ENCODE measurements around the gene SUSD4. TPM values are rescaled to one million over a fixed set of nuclear protein-coding genes. Genes with fewer than 3 reads are reported as not detected.

SUSD4 gene
- polyA plus RNA-seq, 1 of the 3 experiments (the other 2 are of a cell fraction): 0.31 TPM

DNA sequence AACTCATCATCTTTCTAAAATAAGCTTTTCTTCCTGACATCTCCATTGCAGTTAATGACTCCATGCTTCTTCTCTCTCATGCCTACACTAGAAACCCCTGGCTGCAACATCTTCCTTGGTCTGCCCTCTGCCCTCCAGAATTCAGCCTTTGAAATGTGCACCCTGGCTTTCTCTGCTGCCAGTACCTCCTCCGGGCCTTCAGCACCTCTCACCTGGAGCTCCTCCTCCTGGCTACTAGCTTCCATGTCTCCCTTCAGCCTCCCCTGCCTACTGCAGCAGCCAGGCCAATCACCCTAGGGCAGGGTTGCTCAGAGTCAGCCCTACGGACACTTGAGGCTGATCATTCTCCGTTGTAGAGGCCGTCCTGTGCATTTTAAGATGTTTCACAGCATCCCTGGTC lies 18.3 kb downstream of the SUSD4 start:
- CTCF ChIA-PET: no interaction called here
- no peaks in the 10 kb centered on the region for H4K20me1 ChIP-seq (ENCODE audit: insufficient read depth)

DNA sequence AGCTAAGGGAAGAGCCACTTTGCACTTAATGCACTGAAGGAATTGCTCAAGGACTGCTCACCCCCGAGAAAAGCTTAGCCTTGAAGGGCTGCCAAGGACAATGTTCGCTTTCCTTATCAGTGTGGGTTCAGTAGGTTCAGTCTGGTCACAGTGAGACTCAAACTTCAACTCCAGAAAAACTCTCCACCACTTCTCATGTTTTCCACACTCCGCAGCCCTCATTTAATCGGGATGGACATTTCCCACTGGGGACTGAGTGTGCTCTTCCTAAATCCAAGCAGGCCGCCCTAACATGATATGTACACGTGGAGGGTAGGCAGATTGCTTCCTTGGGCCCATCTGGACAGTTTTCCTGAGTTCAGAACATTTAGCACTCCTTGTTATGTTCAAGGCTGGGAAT lies 19.5 kb downstream of the SUSD4 start:
- 30% methylated on average over 6 of the region's 6 CpGs for WGBS (ENCODE audit: low lambda C conversion rate)
- H3K79me2 ChIP-seq (ENCODE audit: insufficient read depth): no peaks in the 10 kb centered on the region
- no peaks in the 10 kb centered on the region for H3K9me2 ChIP-seq
- no peak for DNase-seq
- TF ChIP-seq JUND (IDR thresholded peaks at IDR 0.05) (no peak), NRF1 (IDR thresholded peaks at IDR 0.05; ENCODE audit: low read depth, low read length) (no peak), USF2 (IDR thresholded peaks at IDR 0.05; ENCODE audit: borderline replicate concordance, low read depth, low read length) (no peak), EZH2phosphoT487 (IDR thresholded peaks at IDR 0.05; ENCODE audit: borderline replicate concordance, low read depth) (no peak), FOSL2 (IDR thresholded peaks at IDR 0.05; ENCODE audit: borderline replicate concordance, low read depth) (no peak)
- TF ChIP-seq, protein P1, sequence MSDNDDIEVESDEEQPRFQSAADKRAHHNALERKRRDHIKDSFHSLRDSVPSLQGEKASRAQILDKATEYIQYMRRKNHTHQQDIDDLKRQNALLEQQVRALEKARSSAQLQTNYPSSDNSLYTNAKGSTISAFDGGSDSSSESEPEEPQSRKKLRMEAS (IDR thresholded peaks at IDR 0.05; ENCODE audit: low read depth): no peak
- H3K36me3 ChIP-seq (replicated peaks in 1 of 2; ENCODE audit: control insufficient read depth in 1 of 2, insufficient read depth in 2 of 2, low read length in 1 of 2): no peaks in the 10 kb centered on the region
- no peak overlapping the region for H3K4me2 ChIP-seq
- peaks cover 9% of the 10 kb centered on the region; the same call in 1 of the 2 replicates for H3K27me3 ChIP-seq (ENCODE audit: insufficient read depth)
- no peak overlapping the region for H2AFZ ChIP-seq (ENCODE audit: low read depth)
- no peaks in the 10 kb centered on the region for H3K9me3 ChIP-seq
- no peaks in the 10 kb centered on the region for H3F3A ChIP-seq (replicated peaks; ENCODE audit: insufficient read depth)
- H3K27ac ChIP-seq (ENCODE audit: low read depth in 2 of 2, low read length in 1 of 2): no peak overlapping the region
- no peak overlapping the region for H3K4me3 ChIP-seq (ENCODE audit: low read depth in 2 of 2, low read length in 1 of 2)
- no peaks in the 10 kb centered on the region for H4K20me1 ChIP-seq (ENCODE audit: insufficient read depth)
- H3K4me1 ChIP-seq (ENCODE audit: control insufficient read depth in 1 of 2, insufficient read depth in 2 of 2, low read depth in 1 of 2, low read length in 1 of 2): peaks cover 0 to 8% of the 10 kb centered on the region in 2 experiments; a peak in 2 of 4 replicates
- no peak overlapping the region for H3K9ac ChIP-seq
- CTCF ChIA-PET: no interaction called here
- POLR2A ChIA-PET: no interaction called here

More for the DNA sequence above, 18.3 kb downstream of the SUSD4 start:
- H3K79me2 ChIP-seq (ENCODE audit: insufficient read depth): no peaks in the 10 kb centered on the region
- H3K9me3 ChIP-seq: no peaks in the 10 kb centered on the region
- H3K4me3 ChIP-seq (ENCODE audit: low read depth in 2 of 2, low read length in 1 of 2): no peak overlapping the region
- H3K27ac ChIP-seq (ENCODE audit: low read depth in 2 of 2, low read length in 1 of 2): no peak overlapping the region
- no peak overlapping the region for H2AFZ ChIP-seq (ENCODE audit: low read depth)
- H3K27me3 ChIP-seq (ENCODE audit: insufficient read depth): peaks cover 9% of the 10 kb centered on the region; the same call in 1 of the 2 replicates
- 63% methylated on average over 4 of the region's 4 CpGs for WGBS (ENCODE audit: low lambda C conversion rate)
- no peak overlapping the region for H3K9ac ChIP-seq
- H3K4me2 ChIP-seq: no peak overlapping the region
- POLR2A ChIA-PET: no interaction called here
- no peak for DNase-seq
- peaks cover 0 to 12% of the 10 kb centered on the region in 2 experiments; a peak in 2 of 4 replicates for H3K4me1 ChIP-seq (ENCODE audit: control insufficient read depth in 1 of 2, insufficient read depth in 2 of 2, low read depth in 1 of 2, low read length in 1 of 2)
- TF ChIP-seq FOXM1 (IDR thresholded peaks at IDR 0.05; ENCODE audit: low read depth): no peak
- no peak for TF ChIP-seq YY1 (IDR thresholded peaks at IDR 0.05; ENCODE audit: low read depth)
- TF ChIP-seq NRF1 (IDR thresholded peaks at IDR 0.05; ENCODE audit: low read depth, low read length): no peak
- TF ChIP-seq RCOR1 (IDR thresholded peaks at IDR 0.05; ENCODE audit: low read length): no peak
- H3K36me3 ChIP-seq (replicated peaks in 1 of 2; ENCODE audit: control insufficient read depth in 1 of 2, insufficient read depth in 2 of 2, low read length in 1 of 2): no peaks in the 10 kb centered on the region
- no peaks in the 10 kb centered on the region for H3F3A ChIP-seq (replicated peaks; ENCODE audit: insufficient read depth)
- H3K9me2 ChIP-seq: no peaks in the 10 kb centered on the region

DNA sequence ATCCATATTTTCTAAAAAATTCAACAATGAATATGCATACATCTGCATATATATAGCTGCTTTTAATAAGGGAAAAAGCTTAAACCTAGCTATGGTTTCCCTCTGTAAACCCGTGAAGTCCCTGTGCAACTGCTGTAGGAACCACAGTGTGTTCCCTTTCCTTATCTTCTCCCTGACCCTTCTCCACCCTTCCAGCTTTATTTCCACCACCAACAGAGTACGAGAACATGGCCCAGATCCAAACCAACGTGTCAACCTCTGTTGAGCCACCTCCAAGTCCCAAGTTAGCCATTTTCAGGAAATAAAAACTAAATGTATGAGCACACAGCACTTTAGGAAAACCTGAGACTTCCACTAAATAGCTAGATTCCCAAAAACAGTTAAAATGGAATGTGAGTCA lies 20.3 kb downstream of the SUSD4 start:
- WGBS (ENCODE audit: low lambda C conversion rate): 24% methylated on average over 3 of the region's 3 CpGs
- no peaks in the 10 kb centered on the region for H3K36me3 ChIP-seq (replicated peaks in 1 of 2; ENCODE audit: control insufficient read depth in 1 of 2, insufficient read depth in 2 of 2, low read length in 1 of 2)
- ChIA-PET CTCF (interaction anchor here (0.9 kb wide), 1 partner anchor 214 kb away, joined by 3 read pairs; no protein-coding TSS in a partner anchor), POLR2A (no interaction called here)
- H3K4me1 ChIP-seq (ENCODE audit: control insufficient read depth in 1 of 2, insufficient read depth in 2 of 2, low read depth in 1 of 2, low read length in 1 of 2): peaks cover 0 to 5% of the 10 kb centered on the region in 2 experiments; a peak in 1 of 4 replicates
- no peak overlapping the region for H3K4me2 ChIP-seq
- TF ChIP-seq REST (IDR thresholded peaks at IDR 0.05; ENCODE audit: low read depth, low read length) (no peak), CTCF (IDR thresholded peaks at IDR 0.05) (no peak), EP300 (IDR thresholded peaks at IDR 0.05; ENCODE audit: borderline replicate concordance in 1 of 2, low read depth in 1 of 2, low read length in 1 of 2) (no peak), TAF1 (IDR thresholded peaks at IDR 0.05; ENCODE audit: borderline replicate concordance, low read depth, low read length) (no peak)
- H3K27ac ChIP-seq (ENCODE audit: low read depth in 2 of 2, low read length in 1 of 2): no peak overlapping the region
- no peaks in the 10 kb centered on the region for H3F3A ChIP-seq (replicated peaks; ENCODE audit: insufficient read depth)
- no peak for DNase-seq
- no peaks in the 10 kb centered on the region for H3K9me2 ChIP-seq
- no peak overlapping the region for H2AFZ ChIP-seq (ENCODE audit: low read depth)
- H3K79me2 ChIP-seq (ENCODE audit: insufficient read depth): no peaks in the 10 kb centered on the region
- H3K9ac ChIP-seq: no peak overlapping the region
- H3K9me3 ChIP-seq: no peaks in the 10 kb centered on the region
- H3K4me3 ChIP-seq (ENCODE audit: low read depth in 2 of 2, low read length in 1 of 2): no peak overlapping the region
- peaks cover 9% of the 10 kb centered on the region; the same call in 1 of the 2 replicates for H3K27me3 ChIP-seq (ENCODE audit: insufficient read depth)
- H4K20me1 ChIP-seq (ENCODE audit: insufficient read depth): no peaks in the 10 kb centered on the region

Measured in SK-N-SH (cell line).